CD4-positive, CD25-positive, alpha-beta regulatory T cell (primary cell): ENCODE data around the gene ZNF506. TPM values are rescaled to one million over a fixed set of nuclear protein-coding genes. Genes with fewer than 3 reads are reported as not detected.

Experiments
- polyA plus RNA-seq, 4 donors: library from polyadenylated mRNA; unstranded; fragments of 300-500 nt; fragmentation: Illumina TruSeq; gene quantifications; one replicate each; pipeline ENCODE4 v1.2.3, GENCODE V29; 2021
- total RNA-seq: library from RNA; stranded (reverse); gene quantifications from one replicate; pipeline ENCODE4 v1.2.3, GENCODE V29; 2022

Gene ZNF506
- total and polyA plus RNA-seq, 5 donors from 2014 or later: 16.8 to 32.6 (median 23.8) TPM

Other genes starting within 250 kb of the ZNF506 start
- gene PBX4, start 203.1 kb downstream of the ZNF506 start, total RNA-seq: 85.3 TPM
- gene PBX4, start 203.1 kb downstream of the ZNF506 start, polyA plus RNA-seq: 1 to 10 TPM; 4.1 to 7.2 (median 5.9) TPM
- 120 TPM for gene LPAR2, start 193.5 kb downstream of the ZNF506 start, total RNA-seq
- 10 to 100 TPM; 29.9 to 48.5 (median 40.4) TPM for gene LPAR2, start 193.5 kb downstream of the ZNF506 start, polyA plus RNA-seq
- gene GMIP, start 178.1 kb downstream of the ZNF506 start, total RNA-seq: 155 TPM
- 10 to 100 TPM; 42.1 to 51.0 (median 45.7) TPM for gene GMIP, start 178.1 kb downstream of the ZNF506 start, polyA plus RNA-seq
- gene ATP13A1, start 158.1 kb downstream of the ZNF506 start, total RNA-seq: 114 TPM
- 10 to 100 TPM; 24.1 to 31.9 (median 30.7) TPM for gene ATP13A1, start 158.1 kb downstream of the ZNF506 start, polyA plus RNA-seq
- 84.4 TPM for gene ZNF101, start 152.9 kb downstream of the ZNF506 start, total RNA-seq
- 100 to 1,000 TPM; 123 to 168 (median 142) TPM for gene ZNF101, start 152.9 kb downstream of the ZNF506 start, polyA plus RNA-seq
- gene ZNF14, start 88.6 kb downstream of the ZNF506 start, total RNA-seq: 19.8 TPM
- gene ZNF14, start 88.6 kb downstream of the ZNF506 start, polyA plus RNA-seq: 10 to 100 TPM in 3 of 4 donors, 1 to 10 TPM in 1; 8.5 to 12.4 (median 11.7) TPM
- gene ZNF253, start 44.1 kb upstream of the ZNF506 start, total RNA-seq: 5.0 TPM
- 10 to 100 TPM in 2 of 4 donors, 1 to 10 TPM in 2; 5.8 to 17.0 (median 11.7) TPM for gene ZNF253, start 44.1 kb upstream of the ZNF506 start, polyA plus RNA-seq
- 5.6 TPM for gene ZNF93, start 79.2 kb upstream of the ZNF506 start, total RNA-seq
- 10 to 100 TPM in 3 of 4 donors, 1 to 10 TPM in 1; 6.5 to 14.6 (median 10.7) TPM for gene ZNF93, start 79.2 kb upstream of the ZNF506 start, polyA plus RNA-seq
- 10.2 TPM for gene ZNF682, start 217.8 kb upstream of the ZNF506 start, total RNA-seq
- gene ZNF682, start 217.8 kb upstream of the ZNF506 start, polyA plus RNA-seq: 10 to 100 TPM in 1 of 4 donors, 1 to 10 TPM in 3; 3.8 to 10.8 (median 5.2) TPM